Calu3 (cell line): Measurements from ENCODE around the gene OSBPL5. TPM values are rescaled to one million over a fixed set of nuclear protein-coding genes. Genes with fewer than 3 reads are reported as not detected.

Experiments
- BruUV-seq: library from RNA; stranded (reverse); fragments of 400-500 nt; replicated peaks from 2 replicates; lab custom pipeline; 2021; lab: Mats Ljungman, UMichigan
- CTCF ChIA-PET: fragments of 300-600 bp; sonication (Branson Sonifier 250); formaldehyde crosslinking; loops from one replicate; lab custom pipeline; 2022; ENCODE audit warnings: antibody characterized with exemption; lab: Charles Lee
- DNase-seq: peaks from one replicate; pipeline ENCODE4 v3.0.0; 2022
- H3K27ac Mint-ChIP-seq: one replicate; pipeline ENCODE4 v1.8.0; 2022; ENCODE audit warnings: mixed read lengths; ENCODE audit not compliant: unreplicated experiment
- H3K27me3 Mint-ChIP-seq: one replicate; pipeline ENCODE4 v1.8.0; 2022; ENCODE audit warnings: mixed read lengths; ENCODE audit not compliant: unreplicated experiment
- H3K36me3 Mint-ChIP-seq: one replicate; pipeline ENCODE4 v1.8.0; 2022; ENCODE audit warnings: mild to moderate bottlenecking, moderate library complexity, mixed read lengths; ENCODE audit not compliant: insufficient read depth, unreplicated experiment
- H3K4me1 Mint-ChIP-seq: one replicate; pipeline ENCODE4 v1.8.0; 2022; ENCODE audit warnings: mild to moderate bottlenecking, low read depth, mixed read lengths; ENCODE audit not compliant: unreplicated experiment
- H3K4me3 Mint-ChIP-seq: one replicate; pipeline ENCODE4 v1.8.0; 2022; ENCODE audit warnings: mild to moderate bottlenecking, low read depth, moderate library complexity, mixed read lengths; ENCODE audit not compliant: unreplicated experiment
- H3K9me3 Mint-ChIP-seq: one replicate; pipeline ENCODE4 v1.8.0; 2022; ENCODE audit warnings: low read depth, mixed read lengths; ENCODE audit not compliant: unreplicated experiment
- intact Hi-C: fragments of 100-400 bp; cut with micrococcal nuclease; formaldehyde crosslinking; loops from one replicate; pipeline ENCODE4 v1.10.0; 2022; ENCODE audit not compliant: unreplicated experiment
- total RNA-seq: library from RNA; stranded (reverse); gene quantifications from 2 replicates; pipeline ENCODE4 v1.2.3, GENCODE V29; 2022
- TF ChIP-seq, protein P1 (sequence below): fragments of 200-600 bp; IDR thresholded peaks from one replicate; pipeline ENCODE4 v1.8.0; 2022; ENCODE audit warnings: antibody characterized with exemption; ENCODE audit not compliant: unreplicated experiment

The OSBPL5 gene
- total RNA-seq, 1 experiment from 2014 or later, result 7.1 TPM

DNA sequence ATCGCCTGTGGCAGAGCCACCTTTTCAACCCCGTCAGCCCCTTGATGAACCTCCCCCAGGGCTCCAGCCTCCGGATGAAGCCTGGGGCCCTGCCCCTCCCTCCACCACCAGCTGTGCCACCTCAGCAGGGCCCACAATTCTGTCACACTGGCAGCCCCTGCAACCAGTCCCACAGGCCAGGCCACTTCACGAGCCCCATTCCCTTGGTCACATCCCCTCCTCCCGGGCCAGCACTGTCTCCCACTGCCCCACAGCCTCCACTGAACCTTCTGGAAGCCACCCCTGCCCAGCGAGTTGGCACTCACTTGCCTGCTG lies 19.9 kb downstream of the OSBPL5 start:
- intact Hi-C loops, result no loop called here
- Mint-ChIP-seq H3K4me3 (no peak overlapping the region), H3K4me1 (no peaks in the 10 kb centered on the region), H3K27ac (no peak overlapping the region), H3K36me3 (no peaks in the 10 kb centered on the region), H3K27me3 (peaks cover 12% of the 10 kb centered on the region), H3K9me3 (no peaks in the 10 kb centered on the region)
- CTCF ChIA-PET, result no interaction called here
- TF ChIP-seq, protein P1, sequence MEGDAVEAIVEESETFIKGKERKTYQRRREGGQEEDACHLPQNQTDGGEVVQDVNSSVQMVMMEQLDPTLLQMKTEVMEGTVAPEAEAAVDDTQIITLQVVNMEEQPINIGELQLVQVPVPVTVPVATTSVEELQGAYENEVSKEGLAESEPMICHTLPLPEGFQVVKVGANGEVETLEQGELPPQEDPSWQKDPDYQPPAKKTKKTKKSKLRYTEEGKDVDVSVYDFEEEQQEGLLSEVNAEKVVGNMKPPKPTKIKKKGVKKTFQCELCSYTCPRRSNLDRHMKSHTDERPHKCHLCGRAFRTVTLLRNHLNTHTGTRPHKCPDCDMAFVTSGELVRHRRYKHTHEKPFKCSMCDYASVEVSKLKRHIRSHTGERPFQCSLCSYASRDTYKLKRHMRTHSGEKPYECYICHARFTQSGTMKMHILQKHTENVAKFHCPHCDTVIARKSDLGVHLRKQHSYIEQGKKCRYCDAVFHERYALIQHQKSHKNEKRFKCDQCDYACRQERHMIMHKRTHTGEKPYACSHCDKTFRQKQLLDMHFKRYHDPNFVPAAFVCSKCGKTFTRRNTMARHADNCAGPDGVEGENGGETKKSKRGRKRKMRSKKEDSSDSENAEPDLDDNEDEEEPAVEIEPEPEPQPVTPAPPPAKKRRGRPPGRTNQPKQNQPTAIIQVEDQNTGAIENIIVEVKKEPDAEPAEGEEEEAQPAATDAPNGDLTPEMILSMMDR, result no peak
- BruUV-seq, result no TSS peak
- no peak for DNase-seq

DNA sequence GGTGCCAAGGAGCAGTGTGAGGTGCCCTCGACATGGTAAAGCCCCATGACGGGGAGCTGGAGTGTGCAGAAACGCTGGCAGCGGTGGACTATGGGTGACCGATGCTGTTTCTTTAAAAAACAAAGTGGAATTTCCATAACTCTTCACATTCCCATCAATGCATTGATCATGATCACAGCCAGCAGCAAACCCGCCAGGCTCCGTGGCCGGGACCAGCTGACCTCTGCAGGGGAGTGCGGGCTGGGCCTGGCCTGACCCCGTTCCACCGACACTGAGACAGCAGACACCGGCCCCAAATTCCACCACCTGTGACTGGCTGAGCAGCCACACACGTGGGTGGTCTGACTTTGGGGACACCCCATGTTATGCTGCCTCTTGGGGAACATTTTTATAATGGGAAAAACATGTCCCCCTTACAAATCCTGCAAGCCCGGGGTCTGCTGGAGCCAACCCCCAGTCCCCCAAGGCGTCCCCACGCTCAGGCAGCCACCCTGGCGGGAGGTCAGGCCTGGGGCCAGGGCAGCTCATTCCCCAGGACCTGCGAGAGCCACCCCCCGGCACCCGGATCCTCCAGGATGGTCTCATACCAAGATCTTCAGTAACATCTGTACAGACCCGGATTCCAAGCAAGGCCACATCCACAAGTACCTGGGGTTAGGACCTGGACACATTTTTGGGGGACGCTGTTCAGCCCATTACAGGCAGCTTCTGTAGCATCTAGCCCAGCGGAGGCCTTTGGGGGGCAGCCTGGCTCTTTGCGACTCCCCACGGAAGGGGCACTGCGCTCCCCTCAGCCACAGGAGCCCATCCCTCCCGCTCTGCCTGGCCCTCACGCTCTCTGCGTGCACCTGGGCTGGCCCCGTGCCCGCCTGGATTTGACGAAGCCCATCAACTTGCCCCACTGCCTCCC lies 20.6 kb downstream of the OSBPL5 start:
- H3K36me3 Mint-ChIP-seq, result no peaks in the 10 kb centered on the region
- H3K4me3 Mint-ChIP-seq, result no peak overlapping the region
- H3K27ac Mint-ChIP-seq, result no peak overlapping the region
- H3K4me1 Mint-ChIP-seq, result no peaks in the 10 kb centered on the region
- no peaks in the 10 kb centered on the region for H3K9me3 Mint-ChIP-seq
- BruUV-seq, result no TSS peak
- intact Hi-C loops, result no loop called here
- DNase-seq, result no peak
- CTCF ChIA-PET, result no interaction called here
- TF ChIP-seq, protein P1, result no peak
- peaks cover 6% of the 10 kb centered on the region for H3K27me3 Mint-ChIP-seq

DNA sequence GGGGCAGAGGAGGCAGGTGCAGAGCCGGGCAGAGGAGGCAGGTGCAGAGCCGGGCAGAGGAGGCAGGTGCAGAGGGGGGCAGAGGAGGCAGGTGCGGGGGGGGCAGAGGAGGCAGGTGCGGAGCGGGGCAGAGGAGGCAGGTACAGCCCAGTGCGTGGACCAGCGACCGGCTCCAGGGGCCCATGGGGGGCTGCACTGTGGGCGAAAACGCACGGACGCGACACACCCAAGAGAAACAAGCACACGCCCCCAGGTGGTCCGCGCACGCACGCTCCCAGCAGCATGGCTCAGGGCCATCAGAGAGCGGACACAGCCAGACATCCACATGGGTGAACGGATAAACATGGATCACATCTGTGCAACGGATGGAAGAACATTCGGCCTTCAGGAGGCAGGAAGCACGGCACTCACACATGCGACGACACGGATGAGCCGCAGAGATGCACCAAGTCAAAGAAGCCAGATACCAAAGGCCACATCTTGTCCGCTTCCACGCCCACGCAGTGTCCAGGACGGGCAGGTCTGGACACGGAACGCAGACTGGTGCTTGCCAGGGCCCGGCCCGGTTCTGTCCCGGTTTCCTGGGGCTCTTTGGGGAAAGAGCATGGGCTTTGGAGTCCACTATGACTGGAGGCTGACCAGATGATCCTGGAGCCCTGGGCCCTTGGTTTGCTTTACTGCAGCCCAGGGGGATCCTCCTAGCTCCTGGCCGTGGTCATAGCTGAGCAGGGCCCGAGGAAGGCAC lies 21.8 kb downstream of the OSBPL5 start:
- BruUV-seq, result no TSS peak
- DNase-seq, result no peak
- Mint-ChIP-seq H3K27me3 (no peaks in the 10 kb centered on the region), H3K9me3 (no peaks in the 10 kb centered on the region), H3K27ac (no peak overlapping the region), H3K4me3 (no peak overlapping the region), H3K4me1 (no peaks in the 10 kb centered on the region), H3K36me3 (no peaks in the 10 kb centered on the region)
- TF ChIP-seq, protein P1, result no peak
- intact Hi-C loops, result no loop called here
- CTCF ChIA-PET, result no interaction called here

DNA sequence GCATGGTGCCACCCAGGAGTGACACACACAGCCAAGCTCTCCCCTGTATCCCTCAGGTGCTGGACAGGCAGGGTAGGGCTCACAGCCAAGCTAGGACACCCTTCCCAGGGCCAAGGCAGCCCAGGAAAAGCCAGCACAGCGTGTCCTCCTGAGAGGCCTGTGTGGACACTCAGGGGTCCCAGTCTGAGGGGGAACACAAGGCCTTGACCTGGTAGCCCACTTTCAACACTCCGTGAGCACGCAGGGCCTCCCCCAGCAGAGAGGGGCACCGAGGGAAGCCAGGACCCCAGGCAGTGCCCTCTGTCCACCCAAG lies 24.9 kb downstream of the OSBPL5 start:
- H3K27ac Mint-ChIP-seq, result no peak overlapping the region
- H3K36me3 Mint-ChIP-seq, result no peaks in the 10 kb centered on the region
- H3K9me3 Mint-ChIP-seq, result no peaks in the 10 kb centered on the region
- H3K27me3 Mint-ChIP-seq, result no peaks in the 10 kb centered on the region
- BruUV-seq, result no TSS peak
- H3K4me1 Mint-ChIP-seq, result no peaks in the 10 kb centered on the region
- intact Hi-C loops, result no loop called here
- DNase-seq, result no peak
- CTCF ChIA-PET, result no interaction called here
- TF ChIP-seq, protein P1, result no peak
- no peak overlapping the region for H3K4me3 Mint-ChIP-seq
